Measurements from ENCODE around the gene C11orf98. TPM values are rescaled to one million over a fixed set of nuclear protein-coding genes. Genes with fewer than 3 reads are reported as not detected.

The C11orf98 gene
- total RNA-seq, 1 experiment from 2014 or later: 139 TPM

DNA sequence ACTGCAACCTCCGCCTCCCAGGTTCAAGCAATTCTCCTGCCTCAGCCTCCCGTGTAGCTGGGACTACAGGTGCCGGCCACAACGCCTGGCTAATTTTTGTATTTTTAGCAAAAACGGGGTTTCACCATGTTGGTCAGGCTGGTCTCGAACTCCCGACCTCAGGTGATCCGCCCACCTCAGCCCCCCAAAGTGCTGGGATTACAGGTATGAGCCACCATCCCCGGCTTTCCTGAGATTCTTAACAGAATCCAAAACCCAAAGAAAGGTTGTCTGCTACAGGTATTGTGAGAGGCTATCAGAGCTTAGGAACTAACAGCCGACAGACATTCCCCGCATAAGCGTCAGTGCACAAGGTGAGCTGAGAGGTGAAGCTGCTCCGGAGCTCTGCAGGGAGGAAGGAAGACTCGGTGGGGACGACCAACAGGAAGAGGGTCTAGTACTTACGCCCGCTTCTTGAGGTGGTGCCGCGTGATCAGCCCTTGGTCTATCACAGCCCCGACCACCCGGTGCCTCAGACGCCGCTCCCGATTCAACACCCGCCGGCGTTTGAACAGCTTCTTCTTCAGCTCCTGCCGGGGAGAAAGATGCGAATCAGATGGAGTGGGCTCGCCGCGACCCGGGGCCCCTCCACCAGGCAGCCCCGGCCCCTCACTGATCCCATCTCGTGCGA is 470 bp downstream of the C11orf98 start:
- no peak overlapping the region for H2BK120ac ChIP-seq (ENCODE audit: low read depth, low read length, poor library complexity, severe bottlenecking)
- no peaks in the 10 kb centered on the region for H3K9me3 ChIP-seq (ENCODE audit: control insufficient read depth, low read depth, low read length)
- Mint-ChIP-seq H3K4me1 (peaks cover 16 to 20% of the 10 kb centered on the region in 2 experiments), H3K4me3 (peak overlapping the region; percentile 94 to 99), H3K27ac (peak overlapping the region; percentile 89 to 97 (median 96)), H3K9me3 (no peaks in the 10 kb centered on the region; a peak in 1 of 5 replicates), H3K36me3 (ENCODE audit: insufficient read depth in 1 of 3, low read depth in 3 of 3) (peaks cover 29 to 57% (median 29%) of the 10 kb centered on the region in 3 experiments), H3K27me3 (ENCODE audit: low read depth) (no peaks in the 10 kb centered on the region; the same call in 1 of the 2 replicates)
- no peak overlapping the region for H3K23ac ChIP-seq (ENCODE audit: insufficient read length, low read depth, low read length)
- peak; percentile 74 for DNase-seq
- peak overlapping the region; percentile 51 for H3K18ac ChIP-seq (ENCODE audit: insufficient read length, low read depth, low read length)
- H3K23me2 ChIP-seq (ENCODE audit: insufficient read length, low read depth, low read length, poor library complexity, severe bottlenecking): peaks cover 14% of the 10 kb centered on the region
- TF ChIP-seq CTCF (conservative IDR thresholded peaks at IDR 0.05): no peak
- H3K4me2 ChIP-seq (ENCODE audit: insufficient read depth, insufficient read length, low read length): peak overlapping the region; percentile 69
- no peak overlapping the region for H3K4ac ChIP-seq (ENCODE audit: low read depth, low read length)
- no peaks in the 10 kb centered on the region for H4K20me1 ChIP-seq (ENCODE audit: control insufficient read depth, insufficient read depth, insufficient read length)
- H3K79me2 ChIP-seq (ENCODE audit: insufficient read depth, low read length): peaks cover 3% of the 10 kb centered on the region; the same call in 1 of the 2 replicates
- no peak overlapping the region for H2AFZ ChIP-seq (ENCODE audit: low read length)
- no peaks in the 10 kb centered on the region for H3K27me3 ChIP-seq (ENCODE audit: insufficient read depth, low read length)
- H3K79me1 ChIP-seq (ENCODE audit: insufficient read depth, low read depth, low read length, poor library complexity, severe bottlenecking): no peaks in the 10 kb centered on the region
- no peak overlapping the region for H2BK5ac ChIP-seq (ENCODE audit: insufficient read length, low read length)
- H3K9ac ChIP-seq (ENCODE audit: extremely low read depth, insufficient read length, low read length): peak overlapping the region; percentile 72
- no peak overlapping the region for H3K27ac ChIP-seq (ENCODE audit: insufficient read length, low read depth, low read length)
- H2AK5ac ChIP-seq (ENCODE audit: insufficient read length, low read length): no peak overlapping the region
- H4K91ac ChIP-seq (ENCODE audit: insufficient read length, low read depth, low read length): no peak overlapping the region
- no peak overlapping the region for H3T11ph ChIP-seq (ENCODE audit: low read length)
- WGBS (ENCODE audit: extremely low coverage, insufficient read length, low lambda C conversion rate): no CpG with 5 or more reads among the region's 36 CpGs
- H3K56ac ChIP-seq (ENCODE audit: insufficient read length, low read depth, low read length): no peak overlapping the region
- H2BK20ac ChIP-seq (ENCODE audit: low read depth, low read length, poor library complexity, severe bottlenecking): no peak overlapping the region
- peaks cover 2% of the 10 kb centered on the region; the same call in 1 of the 2 replicates for H3K4me1 ChIP-seq (ENCODE audit: insufficient read depth, low read length)
- no peak overlapping the region for H2BK12ac ChIP-seq (ENCODE audit: insufficient read length, low read depth, low read length)
- H3K14ac ChIP-seq (ENCODE audit: insufficient read depth, low read length): peak overlapping the region; percentile 74
- H4K5ac ChIP-seq (ENCODE audit: insufficient read length, low read depth, low read length): no peak overlapping the region
- H2BK15ac ChIP-seq (ENCODE audit: low read depth, low read length): no peak overlapping the region
- H4K8ac ChIP-seq (replicated peaks; ENCODE audit: insufficient read length, low read depth, low read length): no peak overlapping the region
